AG04449 (cell line): ENCODE data around the gene SETD2.

Experiments
- CTCF ChIA-PET: fragments of 350-600 bp; formaldehyde crosslinking; extraction: SDS; loops from one replicate; lab custom pipeline; 2021; ENCODE audit warnings: antibody characterized with exemption; lab: Yijun Ruan, JAX
- POLR2A ChIA-PET: fragments of 400-600, 350-600 bp; formaldehyde crosslinking; extraction: SDS; loops from one replicate; lab custom pipeline; 2020; ENCODE audit warnings: antibody characterized with exemption, inconsistent platforms; lab: Yijun Ruan, JAX
- DNase-seq: peaks from one replicate; pipeline ENCODE4 v3.0.0-alpha.2; 2010; ENCODE audit warnings: low read depth, low spot score
- H3K4me3 ChIP-seq: 2 replicates; pipeline ENCODE4 v1.5.1; 2011; ENCODE audit warnings: low read depth, mild to moderate bottlenecking, control low read depth, low read length
- TF ChIP-seq, protein P1 (sequence below): IDR thresholded peaks from one replicate; pipeline ENCODE4 v1.5.1; 2011; ENCODE audit warnings: mild to moderate bottlenecking, moderate library complexity, low read length, control low read depth, inconsistent platforms; ENCODE audit not compliant: insufficient read depth; ENCODE audit errors: missing control alignments

SETD2 gene

DNA sequence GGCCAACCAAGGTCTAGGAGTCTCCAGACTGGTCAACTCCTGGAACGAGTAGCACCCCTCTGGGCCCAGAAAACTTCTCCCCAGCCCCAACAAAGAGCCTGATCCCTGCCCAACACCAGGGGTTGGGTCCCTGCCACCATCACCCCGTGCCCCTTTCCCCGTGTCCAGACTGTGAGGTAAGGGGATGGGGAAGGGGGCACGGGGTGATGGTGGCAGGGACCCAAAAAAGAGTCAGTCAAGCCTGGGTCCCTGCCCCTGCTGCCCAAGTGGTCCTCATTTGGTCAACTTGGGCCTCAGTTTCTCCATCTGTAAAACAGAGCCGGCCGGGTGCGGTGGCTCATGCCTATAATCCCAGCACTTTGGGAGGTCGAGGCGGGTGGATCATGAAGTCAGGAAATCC, 185.5 kb downstream of the SETD2 start:
- ChIA-PET CTCF (interaction anchor here (1.1 to 2.5 kb wide), 4 partner anchors 20 to 111 kb away, joined by 3 to 11 read pairs (median 4); no protein-coding TSS in a partner anchor), POLR2A (no interaction called here)
- no peak overlapping the region for H3K4me3 ChIP-seq
- TF ChIP-seq, protein P1, sequence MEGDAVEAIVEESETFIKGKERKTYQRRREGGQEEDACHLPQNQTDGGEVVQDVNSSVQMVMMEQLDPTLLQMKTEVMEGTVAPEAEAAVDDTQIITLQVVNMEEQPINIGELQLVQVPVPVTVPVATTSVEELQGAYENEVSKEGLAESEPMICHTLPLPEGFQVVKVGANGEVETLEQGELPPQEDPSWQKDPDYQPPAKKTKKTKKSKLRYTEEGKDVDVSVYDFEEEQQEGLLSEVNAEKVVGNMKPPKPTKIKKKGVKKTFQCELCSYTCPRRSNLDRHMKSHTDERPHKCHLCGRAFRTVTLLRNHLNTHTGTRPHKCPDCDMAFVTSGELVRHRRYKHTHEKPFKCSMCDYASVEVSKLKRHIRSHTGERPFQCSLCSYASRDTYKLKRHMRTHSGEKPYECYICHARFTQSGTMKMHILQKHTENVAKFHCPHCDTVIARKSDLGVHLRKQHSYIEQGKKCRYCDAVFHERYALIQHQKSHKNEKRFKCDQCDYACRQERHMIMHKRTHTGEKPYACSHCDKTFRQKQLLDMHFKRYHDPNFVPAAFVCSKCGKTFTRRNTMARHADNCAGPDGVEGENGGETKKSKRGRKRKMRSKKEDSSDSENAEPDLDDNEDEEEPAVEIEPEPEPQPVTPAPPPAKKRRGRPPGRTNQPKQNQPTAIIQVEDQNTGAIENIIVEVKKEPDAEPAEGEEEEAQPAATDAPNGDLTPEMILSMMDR: no peak
- no peak for DNase-seq

DNA sequence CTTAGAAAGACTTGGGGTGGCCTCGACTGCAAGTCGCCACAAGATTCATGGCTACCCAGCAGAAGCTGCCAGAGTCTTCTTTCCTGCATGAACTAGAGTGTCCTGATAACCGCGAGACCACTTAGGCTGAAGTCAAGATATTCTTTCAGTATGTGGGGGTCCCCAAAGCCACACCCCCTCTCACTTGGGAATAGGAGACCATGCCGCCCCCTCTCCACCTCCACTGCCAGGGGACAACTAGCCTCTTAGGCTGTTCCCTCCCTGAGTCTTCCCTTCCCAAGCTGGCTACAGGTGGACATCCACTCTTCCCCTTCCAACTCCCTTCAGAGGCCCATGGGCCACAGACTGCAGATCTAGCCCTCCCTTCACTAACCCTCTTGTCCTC, 186.1 kb downstream of the SETD2 start:
- TF ChIP-seq, protein P1: no peak
- no peak for DNase-seq
- ChIA-PET POLR2A (interaction anchor here (0.8 to 0.9 kb wide), 2 partner anchors 31 to 85 kb away, joined by 3 to 6 read pairs; no protein-coding TSS in a partner anchor), CTCF (interaction anchor here (1.2 kb wide), 1 partner anchor 21 kb away, joined by 3 read pairs; no protein-coding TSS in a partner anchor)
- no peak overlapping the region for H3K4me3 ChIP-seq

DNA sequence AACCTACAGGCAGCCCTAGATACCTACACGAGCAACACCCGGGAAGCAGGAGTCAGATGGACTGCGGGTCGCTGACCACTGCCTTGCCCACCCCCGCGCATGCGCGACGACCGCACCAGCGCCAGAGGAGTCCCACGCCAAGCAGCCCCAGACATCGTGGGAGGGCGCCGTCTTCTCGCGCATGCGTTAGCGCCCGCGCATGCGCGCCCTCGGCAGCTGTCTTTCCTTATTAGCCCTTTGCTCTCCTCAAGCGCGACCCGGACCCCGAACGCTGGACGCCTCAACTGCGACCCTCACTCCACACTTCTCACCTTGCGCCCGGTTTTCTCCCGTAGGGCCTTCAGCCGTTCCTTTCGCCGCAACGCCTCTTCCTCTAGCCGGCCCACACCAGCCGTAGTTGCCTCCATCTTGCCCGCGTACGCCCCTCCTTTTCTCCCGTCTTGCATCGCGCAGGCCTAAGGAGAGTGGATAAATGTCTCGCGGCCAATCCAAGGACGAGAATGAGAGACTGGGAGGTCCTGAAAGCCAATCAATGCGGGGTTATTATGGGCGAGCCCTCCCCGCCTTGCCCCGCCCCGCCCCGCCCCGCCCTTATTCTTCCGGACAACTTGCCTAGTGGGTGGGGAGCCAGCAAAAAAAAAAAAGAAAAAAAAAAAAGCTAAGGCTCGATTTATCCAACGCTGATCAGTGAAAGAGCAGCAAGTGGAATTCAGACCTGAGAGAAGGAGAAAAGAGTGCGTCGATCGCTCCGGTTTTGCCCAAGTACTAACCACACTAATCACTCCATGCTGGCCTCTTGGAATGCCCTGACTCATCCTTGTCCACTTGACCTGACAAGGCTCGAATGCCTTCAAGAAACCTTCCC, 187.4 kb downstream of the SETD2 start, which contains the start of gene CCDC12:
Gene CCDC12 (minus strand): TSS at position 420 of the 865 bp plus-strand sequence. CDS start 13 bp downstream, at position 407.
- ChIA-PET POLR2A (interaction anchor here (0.5 to 1.2 kb wide), 10 partner anchors 11 to 273 kb away, joined by 3 to 5 read pairs (median 3); partner anchors contain the start of gene SETD2), CTCF (interaction anchor here (0.6 to 1.7 kb wide), 4 partner anchors 9 to 347 kb away, joined by 3 to 6 read pairs (median 4); no protein-coding TSS in a partner anchor)
- peak; percentile 97 for DNase-seq
- H3K4me3 ChIP-seq: peak within 1 kb of the TSS; percentile 97
- TF ChIP-seq, protein P1: no peak

DNA sequence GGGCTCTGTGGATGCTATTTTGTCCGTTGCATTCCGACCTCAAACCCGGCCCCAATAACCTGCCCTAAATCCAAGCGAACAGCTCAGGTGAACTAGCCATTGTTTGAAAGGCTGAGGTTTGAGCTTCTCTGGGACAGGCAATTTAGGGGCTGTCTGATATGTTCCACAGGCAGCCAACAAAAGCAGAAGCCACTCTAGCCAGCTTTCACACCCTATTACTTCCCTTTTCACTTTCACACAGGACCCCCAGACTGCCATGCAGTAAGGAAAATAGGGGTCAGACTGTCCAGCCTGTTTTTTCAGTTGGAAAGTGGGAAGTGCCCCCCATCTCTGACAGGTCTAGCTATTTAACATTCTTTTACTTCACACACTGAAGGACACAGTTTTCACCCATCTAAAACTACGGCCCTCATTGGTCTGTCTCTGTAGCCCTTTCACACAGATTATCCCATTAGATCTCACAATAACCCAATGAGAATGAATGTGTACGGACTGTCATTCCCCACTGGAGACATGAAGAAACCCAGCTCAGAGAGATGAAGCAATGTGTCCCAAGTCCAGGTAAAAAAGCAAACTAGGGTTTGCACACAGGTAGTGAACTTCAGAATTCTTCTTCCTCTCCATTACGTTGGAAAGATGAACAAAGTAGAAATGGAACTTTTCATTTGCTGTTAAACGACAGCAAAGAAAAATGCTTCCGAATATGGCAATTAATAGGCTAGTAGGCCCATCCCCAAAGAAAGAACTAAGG, 189.3 kb downstream of the SETD2 start:
- ChIA-PET POLR2A (no interaction called here), CTCF (interaction anchor here (1.3 to 1.6 kb wide), 2 partner anchors 16 to 39 kb away, joined by 3 to 6 read pairs; no protein-coding TSS in a partner anchor)
- TF ChIP-seq, protein P1: no peak
- DNase-seq: no peak
- H3K4me3 ChIP-seq: no peak overlapping the region

DNA sequence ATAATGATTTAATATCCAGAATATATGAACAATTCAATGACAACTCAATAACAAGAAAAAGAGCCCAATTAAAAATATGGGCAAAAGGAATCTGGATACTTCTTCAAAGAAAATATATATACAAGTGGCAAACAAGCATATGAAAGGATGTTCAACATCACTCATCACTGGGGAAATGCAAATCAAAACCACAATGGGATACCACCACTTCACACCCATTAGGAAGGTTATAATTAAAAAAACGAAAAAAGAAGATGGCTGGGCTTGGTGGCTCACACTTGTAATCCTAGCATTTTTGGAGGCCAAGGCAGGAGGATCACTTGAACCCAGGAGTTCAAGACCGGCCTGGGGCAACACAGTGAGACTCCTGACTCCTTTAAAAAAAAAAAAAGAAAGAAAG, 191.5 kb downstream of the SETD2 start:
- CTCF ChIA-PET: no interaction called here
- POLR2A ChIA-PET: no interaction called here

More for the DNA sequence above, 191.5 kb downstream of the SETD2 start:
- no peak for DNase-seq
- TF ChIP-seq, protein P1: no peak
- H3K4me3 ChIP-seq: no peak overlapping the region
